Effector CD4-positive, alpha-beta T cell (primary cell): ENCODE results near the gene PLSCR5.

Experiments used
- DNase-seq: peaks from one replicate; pipeline ENCODE4 v3.0.0-alpha.2; 2020

Gene PLSCR5

DNA sequence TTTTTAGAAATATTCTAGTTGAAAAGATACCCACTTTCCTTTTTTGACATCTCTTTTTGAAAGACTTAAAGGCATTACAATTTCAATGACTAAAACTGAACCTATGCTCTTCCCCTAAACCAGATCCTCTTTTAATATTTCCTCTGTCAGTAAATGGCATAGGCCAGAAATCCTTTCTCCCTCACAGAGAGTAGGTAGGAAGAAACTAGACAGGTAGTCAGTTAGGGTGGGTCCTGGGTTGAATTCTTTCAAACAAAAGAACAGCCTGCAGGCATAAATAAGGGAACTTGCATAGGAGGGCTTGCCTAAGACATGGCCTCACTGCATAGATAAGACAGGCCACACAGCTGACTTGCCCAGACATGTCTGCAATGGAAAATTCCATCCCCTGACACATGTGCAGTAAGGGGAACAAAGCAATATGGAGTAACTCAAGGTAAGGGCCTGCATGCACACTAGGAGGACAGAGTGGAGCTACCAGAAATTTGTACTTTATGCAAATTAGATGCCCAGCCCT, 23.1 kb downstream of the PLSCR5 start:
- no peak for DNase-seq

DNA sequence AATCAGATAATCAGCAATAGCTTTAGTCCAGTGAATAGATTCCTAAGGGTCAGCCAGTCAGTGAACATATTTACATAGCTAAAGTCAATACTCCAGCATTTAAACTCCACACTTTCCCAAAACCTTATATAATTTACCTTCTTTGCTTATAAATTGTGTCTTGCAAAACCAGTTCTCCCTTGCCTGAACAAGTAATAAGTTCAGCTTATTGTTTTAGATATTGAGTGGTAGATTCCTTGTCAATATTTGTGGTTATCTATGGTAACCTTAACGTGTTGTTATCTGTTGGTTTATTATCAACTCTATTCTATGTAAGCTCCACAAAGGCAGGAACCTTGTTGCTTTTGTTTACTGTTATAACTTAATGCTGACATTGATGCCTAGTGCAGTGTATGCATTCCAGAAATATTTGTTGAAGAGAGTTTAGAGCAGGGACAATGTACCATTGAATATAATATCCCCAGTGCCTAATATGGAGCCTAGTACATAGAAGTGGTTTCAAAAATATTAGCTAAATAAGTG, 24.0 kb downstream of the PLSCR5 start:
- no peak for DNase-seq

DNA sequence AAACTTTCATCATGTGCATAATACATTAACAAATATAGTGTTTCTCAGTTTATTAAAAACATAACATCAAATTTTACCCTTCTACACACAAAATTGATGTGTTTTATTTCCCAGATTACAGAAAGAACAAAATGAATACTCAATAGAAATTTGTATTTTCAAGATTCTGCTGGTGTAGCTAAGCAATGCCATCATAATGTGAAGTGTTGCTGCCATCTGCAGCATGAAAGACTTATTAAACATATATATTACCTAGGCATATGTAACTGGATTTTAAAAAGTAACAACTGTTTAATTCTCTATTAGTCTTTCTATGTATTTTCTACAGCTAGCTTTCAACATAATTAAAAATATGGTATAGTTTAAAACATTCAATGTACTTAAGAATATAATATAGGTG, 27.5 kb downstream of the PLSCR5 start:
- DNase-seq: peak; percentile 22

DNA sequence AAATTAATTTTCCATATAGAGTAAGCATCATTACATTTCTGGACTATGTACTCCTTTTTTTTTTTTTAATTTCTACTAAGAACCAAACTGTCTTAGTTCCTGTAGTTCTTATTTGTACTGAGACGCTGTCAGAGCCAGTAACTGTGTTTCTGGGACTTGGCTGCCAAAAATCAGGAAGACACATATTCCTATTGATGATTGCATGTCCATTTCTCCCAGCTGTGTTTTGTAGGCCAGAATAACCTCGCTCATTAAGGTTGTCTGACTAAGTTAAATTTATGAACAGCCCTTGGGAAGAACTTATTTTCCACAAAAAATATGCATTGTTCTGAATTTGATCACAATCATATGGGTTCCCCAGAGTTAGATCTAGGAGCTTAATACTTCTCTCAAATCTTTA, 29.5 kb downstream of the PLSCR5 start:
- DNase-seq: no peak

DNA sequence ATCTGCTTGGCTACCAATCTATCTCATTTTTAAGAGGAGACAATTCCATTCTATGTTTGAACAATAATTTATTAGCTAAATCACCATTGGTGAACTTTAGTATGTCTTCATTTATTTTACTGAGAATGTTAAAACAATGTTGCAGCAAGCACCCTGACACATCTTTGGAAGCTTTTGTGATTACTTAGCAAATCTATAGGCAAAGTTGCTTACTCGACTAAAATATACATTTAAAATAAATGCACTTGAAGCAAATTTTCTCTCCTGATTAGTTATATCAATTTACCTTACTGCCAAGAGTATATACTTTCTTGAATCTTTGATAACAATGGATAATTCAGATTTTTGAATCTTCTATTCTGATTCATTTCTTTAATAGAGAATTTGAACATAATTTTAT, 31.0 kb downstream of the PLSCR5 start:
- DNase-seq: no peak

DNA sequence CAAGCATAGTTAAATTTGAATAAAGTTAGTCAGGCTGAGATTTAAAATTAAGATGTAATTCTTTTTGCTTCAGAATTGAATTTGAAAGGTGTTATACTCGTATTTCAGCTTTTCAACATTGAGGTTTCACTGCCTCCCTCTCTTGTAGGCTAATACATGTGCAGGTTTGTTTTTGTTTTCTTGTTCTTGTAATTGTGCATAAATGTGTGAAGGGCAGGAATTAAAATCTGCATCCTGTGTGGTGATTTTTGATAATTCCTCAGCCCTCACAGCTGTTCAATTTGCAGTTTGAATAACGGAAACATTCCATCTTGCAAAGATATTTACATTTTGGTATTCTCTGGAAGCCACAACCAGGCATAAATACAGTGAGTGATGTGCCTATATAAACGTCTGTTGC, 35.8 kb downstream of the PLSCR5 start:
- DNase-seq: no peak

DNA sequence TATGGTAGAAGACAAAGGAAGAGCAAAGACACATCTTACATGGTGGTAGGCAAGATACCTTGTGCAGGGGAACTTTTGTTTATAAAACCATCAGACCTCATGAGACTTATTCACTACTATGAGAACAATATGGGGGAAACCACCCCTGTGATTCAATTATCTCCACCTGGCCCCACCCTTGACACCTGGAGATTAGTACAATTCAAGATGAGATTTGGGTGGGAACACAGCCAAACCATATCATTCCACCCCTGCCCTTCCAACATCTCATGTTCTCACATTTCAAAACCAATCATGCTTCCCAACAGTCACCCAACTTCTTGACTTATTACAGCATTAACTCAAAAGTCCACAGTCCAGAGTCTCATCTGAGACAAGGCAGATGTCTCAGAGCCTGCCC, 39.0 kb downstream of the PLSCR5 start:
- DNase-seq: no peak

DNA sequence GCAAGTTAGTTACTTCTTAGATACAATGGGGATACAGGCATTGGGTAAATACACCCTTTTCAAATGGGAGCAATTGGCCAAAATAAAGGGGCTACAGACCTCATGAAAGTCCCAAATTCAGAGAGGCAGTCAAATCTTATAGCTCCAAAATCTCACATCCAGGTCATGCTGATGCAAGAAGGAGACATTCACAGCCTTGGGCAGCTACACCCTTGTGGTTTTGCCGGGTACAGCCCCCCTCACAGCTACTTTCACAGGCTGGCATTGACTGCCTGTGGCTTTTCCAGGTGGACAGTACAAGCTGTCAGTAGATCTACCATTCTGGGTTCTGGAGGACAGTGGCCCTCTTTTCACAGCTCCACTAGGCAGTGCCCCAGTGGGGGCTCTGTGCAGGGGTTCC, 43.3 kb downstream of the PLSCR5 start:
- DNase-seq: no peak

DNA sequence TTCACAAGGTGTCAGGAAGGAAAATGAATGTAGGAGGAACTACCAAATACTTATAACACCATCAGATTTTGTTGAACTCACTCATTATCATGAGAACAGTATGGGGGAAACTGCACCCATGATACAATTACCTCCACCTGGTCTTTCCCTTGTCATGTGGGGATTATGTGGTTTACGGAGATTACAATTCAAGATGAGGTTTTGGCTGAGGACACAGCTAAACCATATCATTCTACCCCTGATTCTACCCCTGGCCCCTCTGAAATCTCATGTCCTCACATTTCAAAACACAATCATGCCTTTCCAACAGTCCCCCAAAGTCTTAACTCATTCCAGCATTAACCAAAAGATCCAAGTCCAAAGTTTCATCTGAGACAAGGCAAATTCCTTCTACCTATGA, 43.7 kb downstream of the PLSCR5 start:
- no peak for DNase-seq

DNA sequence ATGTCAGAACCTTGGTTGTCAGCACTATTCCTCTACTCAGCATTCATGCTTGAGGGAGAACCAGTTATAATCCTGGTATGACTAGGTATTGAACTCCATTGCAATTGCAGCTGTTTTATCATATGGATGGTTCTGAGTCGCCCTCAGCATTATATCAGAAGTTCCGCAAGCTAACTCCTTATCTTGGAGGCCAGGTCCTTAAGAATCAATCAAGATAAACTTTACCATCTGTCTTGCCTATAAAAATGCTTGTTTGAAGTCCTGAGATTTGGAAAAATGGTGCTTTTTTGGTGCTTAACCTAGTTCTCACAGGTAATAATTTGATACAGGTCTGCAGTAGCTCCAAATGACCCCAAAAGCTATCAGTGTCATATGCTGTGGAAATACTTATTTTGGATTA, 44.5 kb downstream of the PLSCR5 start:
- no peak for DNase-seq

DNA sequence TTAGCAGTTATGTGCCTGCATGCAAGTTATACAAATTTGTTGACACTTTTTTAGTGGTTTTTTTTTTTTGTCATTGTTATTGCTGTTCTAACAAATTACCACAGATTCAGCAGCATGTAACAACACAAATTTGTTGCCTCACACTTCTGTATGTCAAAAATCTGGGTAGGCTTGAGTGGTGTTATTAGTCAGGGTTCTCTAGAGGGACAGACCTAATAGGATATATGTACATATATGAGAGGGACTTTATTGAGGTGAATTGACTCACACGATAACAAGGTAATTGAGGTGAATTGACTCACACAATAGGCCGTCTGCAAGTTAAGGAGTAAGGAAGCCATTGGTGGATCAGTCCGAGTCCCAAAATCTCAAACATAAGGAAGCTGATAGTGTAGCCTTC, 45.8 kb downstream of the PLSCR5 start:
- no peak for DNase-seq

DNA sequence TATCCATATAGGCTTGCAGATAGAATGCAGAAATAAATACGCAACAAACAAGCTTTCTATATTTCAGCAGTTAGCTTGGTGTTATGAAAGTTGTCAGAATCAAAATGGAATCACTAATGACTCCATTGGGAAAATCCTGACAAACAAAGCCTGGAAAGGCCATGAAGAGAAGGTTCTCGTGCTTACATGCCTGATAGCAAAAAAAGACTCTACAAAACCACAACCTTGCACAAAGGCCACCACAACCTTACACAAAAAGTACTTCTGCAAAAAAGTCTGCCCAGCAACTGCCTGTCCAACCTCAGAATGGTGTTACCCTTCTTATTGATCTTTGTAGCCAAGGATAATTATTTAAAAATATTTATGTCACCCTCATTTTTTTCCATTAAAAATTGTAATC, 46.4 kb downstream of the PLSCR5 start:
- no peak for DNase-seq

DNA sequence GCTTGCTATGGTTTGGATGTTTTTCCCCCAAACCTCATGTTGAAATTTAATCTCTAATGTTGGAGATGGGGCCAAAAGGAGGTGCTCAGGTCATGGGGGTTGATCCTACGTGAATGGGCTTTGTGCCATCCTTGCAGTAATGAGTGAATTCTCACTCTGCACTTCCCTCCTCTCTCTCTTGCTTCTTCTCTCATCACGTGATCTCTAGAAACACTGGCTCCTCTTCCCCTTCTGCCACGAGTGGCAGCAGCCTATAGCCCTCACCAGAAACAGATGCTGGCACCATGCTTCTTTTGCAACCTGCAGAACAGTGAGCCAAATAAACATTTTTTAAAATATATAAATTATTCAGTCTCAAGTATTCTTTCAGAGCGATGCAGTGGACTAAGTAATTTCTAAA, 47.4 kb downstream of the PLSCR5 start:
- no peak for DNase-seq

DNA sequence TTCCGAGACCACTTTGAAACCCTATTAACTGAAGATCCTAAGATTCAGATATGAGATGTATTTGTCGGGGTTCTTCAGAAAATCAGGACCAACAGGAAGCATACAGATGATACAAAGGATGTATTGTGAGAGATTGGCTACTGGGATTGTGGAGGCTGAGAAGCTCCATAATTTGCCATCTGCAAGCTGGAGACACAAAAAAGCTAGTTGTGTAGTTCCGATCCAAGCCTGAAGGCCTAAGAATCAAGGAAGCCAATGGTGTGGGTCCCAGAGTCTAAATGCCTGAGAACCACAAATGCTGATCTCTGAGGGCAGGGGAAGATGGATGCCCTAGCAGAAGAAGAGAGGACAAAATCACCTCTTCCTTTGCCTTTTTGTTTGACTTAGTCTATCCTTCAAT, 49.8 kb downstream of the PLSCR5 start:
- no peak for DNase-seq

DNA sequence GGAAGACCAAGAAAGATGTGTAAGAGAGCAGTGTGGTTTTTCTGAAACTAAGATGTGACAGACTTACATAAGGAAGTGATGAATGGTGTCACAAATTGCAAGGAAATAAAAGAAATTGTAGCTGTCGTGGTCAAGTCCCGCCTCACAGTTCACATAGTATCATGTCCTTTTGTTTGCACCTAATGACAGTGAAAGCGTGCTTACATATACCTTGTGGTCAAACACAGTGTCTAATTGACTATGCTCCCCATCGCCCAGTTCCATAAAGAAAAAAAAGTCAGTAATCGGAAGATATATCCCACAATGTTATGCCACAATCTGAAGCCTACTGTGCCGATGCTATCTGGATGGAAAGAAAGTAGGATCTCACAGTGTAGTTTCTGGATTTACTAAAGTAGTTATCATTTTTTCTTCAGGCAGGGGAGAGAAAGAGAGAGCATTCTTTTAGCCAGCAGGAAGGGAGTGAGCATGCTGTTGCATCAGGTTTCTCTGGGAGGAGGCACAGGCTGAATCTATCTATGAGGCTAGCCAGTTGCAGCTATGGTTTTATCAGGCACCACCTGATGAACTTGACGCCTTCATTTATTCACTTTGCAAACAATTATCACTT, 50.9 kb downstream of the PLSCR5 start:
- no peak for DNase-seq

DNA sequence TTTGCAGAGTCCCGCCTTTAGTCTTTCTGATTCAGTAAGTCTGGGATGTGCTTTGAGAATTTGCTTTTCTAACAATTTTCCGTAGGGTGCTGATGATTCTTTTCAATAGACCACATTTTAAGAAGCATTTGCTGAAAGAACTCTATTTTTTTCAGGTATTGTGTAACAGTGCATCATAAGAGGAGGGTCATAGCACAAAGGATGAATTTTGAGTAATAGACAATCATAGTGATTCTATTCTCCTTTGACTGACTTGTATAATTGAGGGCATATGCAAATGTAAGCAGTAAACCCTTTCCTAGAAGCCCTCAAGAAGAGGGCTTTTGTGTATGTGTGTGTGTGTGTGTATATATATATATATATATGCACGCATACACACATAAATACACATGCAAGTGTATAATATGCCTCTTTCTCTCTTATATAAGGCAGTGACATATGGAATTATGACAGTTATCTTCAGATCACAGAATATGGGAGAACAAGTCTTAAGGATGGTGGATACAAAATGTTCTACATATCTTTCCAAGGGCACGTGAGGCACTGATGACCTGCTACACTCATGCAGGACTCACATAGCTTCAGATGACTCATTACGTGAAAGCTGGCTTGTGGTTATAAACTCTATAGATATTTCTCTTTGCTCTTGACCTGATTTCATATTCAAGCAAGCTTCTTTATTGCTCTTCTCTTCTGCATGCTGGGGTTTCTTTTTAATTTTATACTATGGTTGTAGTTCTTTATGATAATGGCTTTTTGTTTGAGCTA, 54.2 kb downstream of the PLSCR5 start:
- DNase-seq: no peak

DNA sequence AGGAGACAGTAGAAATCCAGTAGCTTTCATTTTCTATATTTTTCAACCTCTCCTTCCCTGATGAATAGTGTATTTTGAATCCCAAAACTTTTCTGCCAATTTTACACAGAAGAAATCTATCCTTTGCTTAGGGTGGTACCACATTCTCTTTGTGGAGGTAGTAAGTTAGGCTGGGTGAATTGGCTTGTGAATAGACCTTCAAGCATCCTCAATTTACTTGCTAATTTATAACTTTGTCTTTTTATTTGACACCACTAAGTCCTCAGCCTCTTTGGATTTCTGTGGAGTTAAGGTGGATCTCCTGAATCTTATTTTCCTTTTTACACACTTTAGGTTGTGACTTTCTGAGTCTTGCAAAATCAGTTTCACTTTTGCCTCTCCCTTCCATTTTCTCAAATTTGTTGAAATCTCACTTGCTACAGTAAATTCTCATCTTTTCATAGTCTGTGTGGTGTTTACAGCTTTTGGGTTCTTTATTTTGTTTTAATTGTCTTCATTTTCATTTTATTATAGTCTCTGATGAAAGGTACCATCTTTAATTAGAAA, 55.0 kb downstream of the PLSCR5 start:
- no peak for DNase-seq

DNA sequence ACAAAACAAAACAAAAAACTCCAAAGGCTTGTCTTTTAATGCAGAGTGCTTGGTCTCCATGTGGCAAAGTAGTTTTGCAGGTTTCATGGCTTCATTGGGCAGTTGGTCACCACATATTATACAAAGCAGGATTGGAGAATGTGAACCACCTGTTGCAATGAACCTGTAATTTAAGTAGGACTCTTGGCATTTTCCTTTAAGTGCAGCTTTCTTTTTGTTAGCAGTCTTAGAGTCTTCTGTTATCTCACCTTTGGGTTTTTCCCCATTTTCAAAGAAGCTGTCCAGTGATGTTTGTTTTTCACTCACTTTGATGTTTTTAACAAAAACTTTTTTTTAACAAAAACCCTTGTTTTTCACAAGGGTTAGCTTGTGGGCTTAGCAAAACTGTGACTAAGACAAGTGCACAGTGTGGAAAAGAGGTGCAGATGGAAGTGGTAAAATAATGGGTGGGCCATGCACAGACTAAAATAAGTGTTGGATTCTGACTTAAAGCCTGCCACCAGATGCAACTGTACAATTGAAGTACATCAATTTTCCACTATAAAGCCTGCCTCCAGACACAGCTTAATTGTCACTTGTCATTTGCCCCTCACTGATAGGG, 57.8 kb downstream of the PLSCR5 start:
- DNase-seq: no peak

DNA sequence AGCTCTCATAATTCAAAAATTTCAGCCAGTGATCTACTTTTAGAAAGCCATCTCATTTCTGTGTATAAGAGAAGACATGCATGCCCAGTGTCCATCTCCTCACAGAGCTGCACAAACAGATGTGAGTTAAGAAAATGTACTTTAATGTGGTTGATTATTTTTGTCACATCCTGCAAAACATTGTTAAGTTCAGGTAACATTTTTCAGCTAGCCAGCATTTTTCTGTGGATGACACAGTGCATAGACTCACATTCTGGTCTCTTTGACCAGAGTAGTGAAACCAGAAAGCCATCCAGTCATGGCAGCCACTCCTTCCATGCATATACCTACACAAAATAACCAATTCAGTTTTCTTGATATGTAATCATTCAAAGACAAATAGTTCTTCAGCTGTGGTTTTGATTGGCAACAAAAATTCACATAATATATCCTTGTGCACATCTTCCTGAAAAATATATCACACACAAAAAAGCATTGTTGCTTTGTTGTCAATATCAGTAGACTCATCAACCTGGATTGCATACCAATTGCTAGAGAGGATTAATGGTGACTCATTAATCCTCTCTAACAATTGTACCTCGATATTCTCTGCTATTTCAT, 58.7 kb downstream of the PLSCR5 start:
- DNase-seq: no peak

DNA sequence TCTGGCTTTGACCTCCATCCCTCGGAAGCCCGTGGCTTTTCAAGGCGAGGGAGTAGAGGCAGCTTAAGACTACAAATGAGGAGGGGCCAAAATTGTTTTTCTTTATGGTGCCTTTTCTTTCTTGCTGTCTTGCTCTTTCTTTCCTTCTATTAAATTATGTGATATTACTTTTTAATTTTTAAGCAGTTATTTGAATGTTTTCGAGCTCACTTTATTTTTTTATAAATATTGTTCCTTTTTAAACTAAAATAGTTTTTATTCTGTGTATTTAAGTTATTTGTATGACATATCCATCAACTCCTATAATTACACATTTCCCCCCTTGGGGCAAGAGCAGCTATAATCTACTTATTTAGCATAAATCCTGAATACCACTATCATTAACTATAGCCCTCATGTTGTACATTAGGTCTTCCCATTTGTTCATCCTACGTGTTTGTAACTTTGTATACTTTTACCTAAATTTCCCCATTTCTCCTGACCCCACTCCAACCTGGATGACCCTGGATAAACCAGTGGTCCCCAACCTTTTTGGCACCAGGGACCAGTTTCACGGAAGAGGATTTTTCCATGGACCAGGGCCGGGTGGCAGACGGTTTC, 60.1 kb downstream of the PLSCR5 start:
- no peak for DNase-seq

DNA sequence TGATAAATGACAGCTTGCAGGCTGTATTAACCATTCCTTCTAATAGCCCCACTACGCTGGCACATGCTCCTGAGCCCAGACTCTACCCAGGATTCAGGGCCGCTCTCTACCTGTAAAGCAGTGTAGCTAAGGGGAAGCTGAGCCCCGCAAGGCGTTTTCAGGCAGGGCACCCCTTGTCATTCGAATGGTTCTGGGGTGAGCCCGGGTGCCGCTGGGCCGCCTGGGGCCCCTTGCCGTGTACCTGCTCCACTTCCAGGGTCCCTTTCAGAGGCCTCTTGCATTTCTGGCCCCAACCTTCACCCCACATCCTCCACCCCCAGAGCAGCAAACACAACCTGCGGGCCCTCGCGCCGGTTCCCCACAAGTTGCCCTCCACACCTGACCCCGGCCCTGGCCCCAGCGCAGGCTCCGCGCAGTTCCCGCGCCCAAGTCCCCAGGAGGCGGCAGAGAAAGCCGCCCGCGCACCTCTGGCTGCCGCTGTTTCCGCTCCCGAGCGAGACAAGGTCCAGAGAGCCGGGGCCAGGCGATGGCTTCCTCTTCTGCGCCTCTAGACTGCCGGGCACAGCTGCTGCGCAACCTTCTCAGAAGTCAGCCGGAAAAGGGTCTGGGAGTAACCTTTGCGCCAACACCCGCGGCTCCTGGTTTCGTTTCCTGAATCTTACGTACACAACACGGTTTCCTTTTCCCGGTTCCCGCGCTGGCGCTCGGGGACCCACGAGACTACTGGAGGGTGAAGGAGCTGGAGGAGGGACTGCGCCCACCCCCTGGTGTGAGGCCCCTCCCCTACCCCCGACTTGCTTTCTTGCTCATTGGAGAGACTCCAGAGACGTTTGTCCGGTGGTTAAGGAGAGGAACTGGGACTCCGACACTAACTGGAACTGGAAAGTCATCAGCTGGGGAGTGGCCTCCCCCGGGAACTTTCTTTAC, 60.9 kb downstream of the PLSCR5 start, which contains the start of gene PLSCR1:
Gene PLSCR1, minus strand, starts transcription at position 606 of the 927 bp plus-strand sequence. CDS start 8,055 bp downstream, outside the sequence.
- peak; percentile 48 for DNase-seq
